IPS-18c (cell line): ENCODE results near the gene DTX1.
A peak's percentile ranks its signal among the peaks of the same experiment; 100 is the strongest.

Experiments used
- H3K4me3 ChIP-seq: 2 replicates; pipeline ENCODE4 v1.7.0; 2013; ENCODE audit warnings: low read depth, mild to moderate bottlenecking, low read length, moderate library complexity; ENCODE audit not compliant: insufficient read depth
- H3K9me3 ChIP-seq: one replicate; pipeline ENCODE4 v1.6.1; 2013; ENCODE audit warnings: mild to moderate bottlenecking, low read length, moderate library complexity; ENCODE audit not compliant: control insufficient read depth, insufficient read depth

DTX1 gene

DNA sequence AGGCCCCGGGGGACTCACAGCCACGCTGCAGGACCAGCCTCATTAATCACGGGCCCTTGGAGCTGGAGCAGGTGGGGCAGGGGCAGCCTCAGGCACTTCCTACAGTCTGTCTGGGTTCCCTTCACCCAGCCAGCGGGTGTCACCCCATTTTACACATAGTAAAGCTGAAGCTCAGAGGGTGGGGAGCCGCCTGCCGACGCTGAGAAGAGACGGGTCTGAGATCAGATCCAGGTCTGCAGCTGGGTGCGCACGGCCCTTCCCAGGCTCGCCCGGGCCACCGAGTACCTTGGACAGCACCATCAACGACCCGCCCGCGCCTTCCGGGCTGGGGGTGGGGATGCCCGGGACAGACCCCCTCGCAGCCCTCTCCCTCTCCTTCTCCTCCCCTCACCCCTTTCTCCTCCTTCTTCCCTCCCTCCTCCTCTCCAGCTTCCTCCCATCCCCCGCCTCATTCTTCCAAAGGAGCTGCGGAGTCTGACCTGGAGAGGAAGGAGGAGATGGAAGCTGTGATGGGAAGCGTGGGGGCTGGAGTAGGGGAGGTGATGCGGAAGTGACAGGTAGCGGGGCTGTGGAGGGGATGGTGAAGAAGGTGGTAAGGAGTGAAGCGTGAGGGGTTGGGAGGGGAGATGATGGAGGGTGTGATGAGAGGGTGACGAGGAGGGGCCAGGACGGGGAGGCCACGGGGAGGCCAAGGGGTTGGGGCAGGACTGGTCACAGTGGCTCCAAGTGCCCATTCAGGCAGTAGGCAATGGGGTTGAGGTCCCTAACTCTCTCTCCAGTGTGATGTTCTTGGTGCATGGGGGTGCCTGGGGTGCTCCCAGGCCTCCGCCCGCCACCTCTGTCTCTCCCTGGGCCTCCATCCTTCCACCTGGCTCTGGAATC is 8.8 kb downstream of the DTX1 start:
- H3K9me3 ChIP-seq: no peaks in the 10 kb centered on the region
- peak overlapping the region; percentile 35; the same call in 1 of the 2 replicates for H3K4me3 ChIP-seq

DNA sequence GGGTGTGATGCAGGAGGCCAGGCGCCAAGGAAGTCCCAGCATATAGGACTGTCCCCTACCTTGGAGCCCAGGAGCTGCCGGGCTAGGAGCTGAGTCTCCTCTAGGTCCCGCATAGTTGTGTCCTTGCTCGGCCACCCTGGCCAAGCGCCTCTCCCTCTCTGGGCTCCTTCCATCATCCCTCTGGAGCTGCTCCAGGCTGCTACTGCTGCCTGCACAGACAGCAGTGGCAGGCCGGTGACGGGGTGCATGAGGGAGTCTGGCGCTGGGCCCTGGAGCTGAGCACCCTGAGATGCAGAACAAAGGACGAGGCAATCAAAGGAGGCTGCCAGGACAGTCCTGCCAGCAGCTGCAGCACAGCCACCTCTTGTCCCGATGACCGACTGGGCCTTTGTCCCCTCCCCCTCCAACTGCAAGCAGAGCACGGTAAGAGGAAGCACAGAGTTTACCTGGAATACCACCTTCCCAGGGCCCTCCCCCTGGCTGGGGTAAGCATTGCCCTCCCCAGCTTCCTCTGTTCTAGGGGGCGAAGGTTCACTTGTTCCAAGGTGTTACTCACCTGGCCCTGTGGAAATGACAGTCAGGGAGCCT is 10.4 kb downstream of the DTX1 start:
- Histone ChIP-seq H3K9me3 (no peaks in the 10 kb centered on the region), H3K4me3 (no peak overlapping the region)

DNA sequence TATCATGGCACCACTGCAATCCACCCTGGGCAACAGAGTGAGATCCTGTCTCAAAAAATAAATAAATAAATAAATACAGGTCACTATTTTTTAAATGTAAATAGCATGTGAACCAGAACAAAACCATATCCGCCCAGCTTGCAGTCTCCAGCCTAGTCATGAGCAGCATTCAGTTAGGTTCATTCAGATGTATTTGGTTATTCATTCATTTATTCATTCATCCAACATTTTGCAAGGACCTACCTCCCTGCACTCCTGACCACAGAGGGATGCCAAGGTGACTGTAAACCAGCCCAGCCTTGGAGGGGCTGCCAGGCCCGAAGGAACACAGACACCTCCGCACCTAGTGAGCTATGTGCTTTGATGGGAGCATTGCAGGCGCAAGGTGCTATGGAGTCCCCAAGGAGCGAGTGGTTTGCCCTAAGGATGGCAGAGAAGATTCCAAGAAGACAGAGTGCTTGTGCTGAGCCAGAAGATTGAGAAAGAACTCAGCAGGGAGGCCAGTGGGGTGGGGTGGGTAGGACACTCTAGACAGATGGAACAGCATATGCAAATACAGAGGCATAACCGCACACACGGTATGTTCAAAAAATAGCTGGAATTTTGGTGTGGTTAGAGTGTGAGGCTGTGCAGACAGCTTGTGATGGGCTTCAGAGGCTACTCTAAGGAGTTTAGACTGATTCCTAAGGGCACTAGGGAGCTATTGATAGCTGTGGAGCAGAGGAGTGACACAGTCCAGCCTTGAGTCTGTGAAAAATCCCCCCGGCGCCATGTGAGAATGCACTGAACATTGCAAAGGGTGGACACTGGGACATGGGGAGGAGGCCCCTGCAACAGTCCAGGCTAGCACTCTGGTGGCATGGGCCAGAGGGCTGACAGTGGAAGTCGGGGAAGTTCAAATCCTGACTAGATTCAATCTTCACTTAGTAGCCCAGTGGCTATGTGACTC is 11.7 kb downstream of the DTX1 start:
- Histone ChIP-seq H3K9me3 (no peaks in the 10 kb centered on the region), H3K4me3 (no peak overlapping the region)

DNA sequence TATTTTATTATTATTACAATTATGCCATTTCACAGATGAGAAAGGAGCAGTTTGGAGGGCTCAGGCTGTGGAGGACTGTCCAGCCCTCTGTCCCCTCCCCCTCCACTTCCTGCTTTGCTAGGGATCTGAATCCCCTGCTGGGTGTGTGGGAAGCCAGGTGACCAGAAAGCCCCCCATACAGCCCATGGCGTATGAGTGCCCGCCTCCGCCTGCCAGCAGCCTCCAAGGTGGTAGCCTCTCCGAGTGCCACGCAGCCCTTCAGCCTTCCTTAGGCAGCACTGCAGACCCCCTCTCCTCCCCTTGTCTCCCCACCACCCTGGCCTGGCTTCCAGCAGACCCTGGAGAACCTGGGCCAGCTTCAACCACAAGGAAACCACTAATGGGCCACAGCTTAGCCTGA is 12.6 kb downstream of the DTX1 start:
- Histone ChIP-seq H3K9me3 (no peaks in the 10 kb centered on the region), H3K4me3 (no peak overlapping the region)

DNA sequence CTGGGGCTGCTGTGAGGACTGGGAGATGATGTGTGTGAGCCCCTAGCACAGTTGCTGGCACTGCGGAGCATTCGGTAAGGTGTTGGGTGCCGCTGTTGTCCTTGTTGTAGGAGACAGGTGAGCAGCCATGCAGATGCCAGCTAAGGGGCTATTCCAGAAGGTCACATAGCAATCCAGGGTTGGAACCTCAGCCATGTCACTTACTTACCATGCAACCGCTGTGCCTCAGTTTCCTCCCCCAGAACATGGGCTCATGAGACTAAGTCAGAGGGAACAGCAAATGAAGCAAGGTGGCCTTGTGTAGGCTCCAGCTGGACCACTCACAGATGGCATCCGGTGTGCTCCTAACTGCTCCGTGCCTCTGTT is 13.2 kb downstream of the DTX1 start:
- no peak overlapping the region for H3K4me3 ChIP-seq
- no peaks in the 10 kb centered on the region for H3K9me3 ChIP-seq

DNA sequence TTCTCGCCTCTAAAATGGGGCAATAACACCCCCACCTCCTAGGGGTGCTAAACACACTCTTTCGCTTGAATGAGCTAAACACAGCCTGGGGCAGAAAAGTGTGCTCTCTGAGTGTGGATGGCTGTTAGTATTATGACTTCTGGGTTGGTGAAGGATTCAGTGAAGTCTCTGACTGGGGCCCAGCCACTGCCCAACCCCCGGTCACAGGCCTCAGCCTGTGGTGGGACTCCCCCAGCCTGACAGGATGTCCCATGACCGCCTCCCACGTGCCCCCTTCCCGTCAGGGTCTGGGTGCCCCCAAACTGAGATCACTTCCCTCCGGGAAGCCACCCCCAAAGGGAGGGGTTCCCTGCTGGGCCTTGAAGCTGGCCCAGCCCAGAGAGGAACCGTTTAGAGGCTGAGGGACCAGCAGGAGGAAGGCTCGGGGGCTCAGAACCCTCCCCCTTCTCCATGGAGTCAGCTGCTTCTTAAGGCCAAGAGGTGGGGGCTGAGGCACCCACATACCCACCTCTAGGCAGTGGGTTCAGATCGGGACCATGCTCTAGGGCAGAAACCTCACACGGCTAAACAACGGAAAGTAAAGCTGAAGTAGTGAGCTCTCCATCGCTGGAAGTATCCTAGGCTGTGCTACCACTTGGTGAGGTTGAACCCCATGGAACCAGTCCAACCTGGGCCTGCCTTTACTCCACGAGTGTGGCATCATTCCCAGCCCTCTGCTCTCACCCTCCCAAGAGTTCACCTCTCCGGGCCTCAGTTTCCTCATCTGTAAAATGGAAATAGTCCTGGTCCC is 13.8 kb downstream of the DTX1 start:
- Histone ChIP-seq H3K4me3 (no peak overlapping the region), H3K9me3 (no peaks in the 10 kb centered on the region)

DNA sequence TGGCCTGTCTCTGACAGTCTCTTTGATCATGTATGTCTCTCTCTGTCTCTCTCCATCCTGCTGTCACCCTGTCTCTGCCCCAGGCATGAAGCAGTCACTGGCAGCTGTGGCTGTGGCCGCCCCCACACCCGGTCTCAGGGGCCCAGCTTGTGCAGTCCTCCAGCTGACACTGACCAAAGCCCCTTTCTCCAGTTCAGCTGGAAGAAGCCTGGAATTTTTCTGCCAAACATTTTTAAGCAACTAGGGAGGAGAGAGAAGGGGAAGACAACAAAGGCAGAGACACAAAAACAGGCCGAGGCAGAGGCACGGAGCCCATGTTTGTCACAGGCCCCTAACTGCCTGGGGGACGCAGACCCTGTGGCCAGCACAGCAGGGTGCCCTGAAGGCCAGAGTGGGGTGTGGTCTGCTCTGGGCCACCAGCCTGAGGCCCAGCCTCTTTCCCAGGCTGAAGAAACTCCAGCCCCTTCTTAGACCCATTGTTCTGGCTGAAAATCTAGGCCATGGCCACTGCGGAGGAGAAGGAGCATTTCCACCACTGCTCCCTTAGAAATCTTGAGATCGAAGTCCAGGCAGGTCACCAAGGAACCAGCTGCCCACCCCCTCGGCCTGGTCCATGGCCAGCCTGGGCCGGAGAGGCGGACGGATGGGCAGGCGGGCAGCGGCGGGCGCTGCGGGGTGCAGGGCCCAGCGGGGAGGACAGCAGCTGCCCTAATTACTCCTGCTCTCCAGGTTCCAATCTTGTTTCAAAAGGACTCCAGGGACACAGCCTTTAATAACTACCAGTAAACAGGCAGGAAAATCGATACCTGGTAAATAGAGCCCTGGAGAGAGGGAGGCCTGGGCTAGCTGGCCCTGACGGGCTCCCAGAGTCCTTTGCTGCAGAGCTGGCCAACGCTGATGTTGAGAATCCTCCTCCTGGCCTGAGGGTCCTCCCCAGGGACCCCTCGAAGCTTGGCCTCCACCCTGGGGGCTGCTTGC is 14.9 kb downstream of the DTX1 start:
- no peak overlapping the region for H3K4me3 ChIP-seq
- no peaks in the 10 kb centered on the region for H3K9me3 ChIP-seq

DNA sequence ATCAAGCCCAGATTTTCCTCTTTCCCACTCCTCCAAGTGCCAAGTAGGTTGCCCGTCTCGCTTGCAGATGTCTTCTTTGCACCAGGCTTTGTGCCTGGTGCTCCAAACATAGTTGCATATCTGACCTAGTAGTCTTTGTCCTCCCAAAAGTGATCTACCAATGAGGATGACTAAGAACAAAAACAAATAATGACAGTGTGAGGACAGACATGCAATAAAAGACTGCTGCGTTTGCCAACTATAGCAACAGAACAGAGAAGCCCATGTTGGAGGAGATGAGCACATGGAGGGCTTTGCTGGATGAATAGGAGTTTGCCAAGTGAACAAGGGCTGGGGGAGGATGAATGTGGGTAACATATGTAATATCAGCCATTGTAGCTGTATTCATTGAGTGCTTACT is 15.6 kb downstream of the DTX1 start:
- H3K4me3 ChIP-seq: no peak overlapping the region
- no peaks in the 10 kb centered on the region for H3K9me3 ChIP-seq

DNA sequence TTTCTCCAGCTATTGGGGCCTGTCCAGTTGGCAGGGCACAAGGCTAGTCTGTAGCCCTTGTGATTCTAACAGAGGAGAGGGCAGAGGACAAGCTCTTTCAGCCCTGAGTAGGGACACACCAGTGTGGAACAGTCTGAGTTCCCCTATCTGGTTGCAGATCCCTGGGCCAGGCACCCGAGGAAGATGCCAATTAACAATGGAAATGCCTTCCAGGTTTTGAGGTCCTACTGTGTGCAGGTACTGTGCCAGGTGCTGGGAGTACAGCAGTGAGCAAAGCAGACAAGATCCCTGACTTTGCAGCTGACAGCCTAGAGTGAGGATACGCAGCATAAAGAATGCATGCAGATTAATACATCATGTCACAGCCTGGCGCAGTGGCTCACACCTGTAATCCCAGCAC is 17.1 kb downstream of the DTX1 start:
- Histone ChIP-seq H3K4me3 (no peak overlapping the region), H3K9me3 (no peaks in the 10 kb centered on the region)

DNA sequence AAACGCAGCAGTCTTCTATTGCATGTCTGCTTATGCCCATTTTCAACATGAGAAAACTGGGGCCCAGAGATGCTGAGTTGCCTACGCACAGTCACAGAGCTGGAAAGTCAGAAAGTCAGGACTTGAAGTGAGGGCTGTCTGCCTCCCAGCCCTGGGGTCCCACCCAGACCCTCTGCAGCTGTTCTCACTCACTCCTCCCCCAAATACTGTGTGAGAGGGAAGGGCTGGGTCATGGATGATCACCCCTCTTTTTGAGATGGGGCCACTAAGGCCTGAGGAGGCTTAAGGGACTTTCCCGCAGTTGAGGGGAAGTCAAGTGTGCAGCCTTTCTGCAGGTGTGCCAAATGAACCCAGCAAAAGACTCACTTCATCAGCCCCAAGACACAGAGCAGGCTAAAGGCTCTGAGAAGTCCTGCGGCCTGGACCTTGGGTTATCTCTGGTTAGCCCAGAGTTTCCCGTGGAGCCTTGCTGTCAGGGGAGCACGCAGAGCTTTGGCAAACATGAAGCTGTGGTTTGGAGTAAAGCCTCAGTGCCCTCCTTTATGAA is 18.7 kb downstream of the DTX1 start:
- no peaks in the 10 kb centered on the region for H3K9me3 ChIP-seq
- H3K4me3 ChIP-seq: no peak overlapping the region

DNA sequence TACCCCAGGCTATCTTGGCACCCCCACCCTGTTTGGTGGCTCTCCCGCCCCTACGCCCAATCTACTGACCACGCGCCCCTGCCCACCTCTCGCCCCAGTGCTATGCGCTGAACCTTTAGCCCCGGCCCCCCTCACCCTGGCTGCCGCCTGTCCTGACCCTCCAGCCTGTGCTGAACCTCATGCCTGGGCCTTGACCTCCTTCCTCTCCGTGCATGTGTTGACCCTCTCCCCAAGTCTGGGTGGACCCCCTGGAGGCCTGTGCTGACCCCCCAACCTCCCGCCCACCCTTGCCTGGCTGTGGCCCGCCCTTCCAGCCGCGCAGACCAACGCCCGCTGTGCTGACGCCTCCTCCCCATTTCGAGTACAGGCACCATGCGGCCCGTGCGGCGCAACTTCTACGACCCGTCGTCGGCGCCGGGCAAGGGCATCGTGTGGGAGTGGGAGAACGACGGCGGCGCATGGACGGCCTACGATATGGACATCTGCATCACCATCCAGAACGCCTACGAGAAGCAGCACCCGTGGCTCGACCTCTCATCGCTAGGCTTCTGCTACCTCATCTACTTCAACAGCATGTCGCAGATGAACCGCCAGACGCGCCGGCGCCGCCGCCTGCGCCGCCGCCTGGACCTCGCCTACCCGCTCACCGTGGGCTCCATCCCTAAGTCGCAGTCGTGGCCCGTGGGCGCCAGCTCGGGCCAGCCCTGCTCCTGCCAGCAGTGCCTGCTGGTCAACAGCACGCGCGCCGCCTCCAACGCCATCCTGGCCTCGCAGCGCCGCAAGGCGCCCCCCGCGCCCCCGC is 20.7 kb downstream of the DTX1 start:
- peaks cover 4% of the 10 kb centered on the region for H3K9me3 ChIP-seq
- peak overlapping the region; percentile 47 for H3K4me3 ChIP-seq

DNA sequence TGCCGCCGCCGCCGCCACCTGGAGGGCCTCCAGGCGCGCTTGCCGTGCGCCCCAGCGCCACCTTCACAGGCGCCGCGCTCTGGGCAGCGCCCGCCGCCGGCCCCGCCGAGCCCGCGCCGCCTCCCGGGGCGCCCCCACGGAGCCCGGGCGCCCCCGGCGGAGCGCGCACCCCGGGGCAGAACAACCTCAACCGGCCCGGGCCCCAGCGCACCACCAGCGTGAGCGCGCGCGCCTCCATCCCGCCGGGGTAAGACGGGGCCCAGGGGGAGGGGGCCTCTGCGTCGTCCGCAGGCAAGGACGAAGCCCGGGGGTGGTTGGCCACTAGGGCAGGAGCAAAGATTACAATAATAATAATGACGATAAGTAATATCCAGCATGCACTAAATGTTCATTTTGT is 21.3 kb downstream of the DTX1 start:
- H3K9me3 ChIP-seq: peaks cover 4% of the 10 kb centered on the region
- H3K4me3 ChIP-seq: peak overlapping the region; percentile 47

DNA sequence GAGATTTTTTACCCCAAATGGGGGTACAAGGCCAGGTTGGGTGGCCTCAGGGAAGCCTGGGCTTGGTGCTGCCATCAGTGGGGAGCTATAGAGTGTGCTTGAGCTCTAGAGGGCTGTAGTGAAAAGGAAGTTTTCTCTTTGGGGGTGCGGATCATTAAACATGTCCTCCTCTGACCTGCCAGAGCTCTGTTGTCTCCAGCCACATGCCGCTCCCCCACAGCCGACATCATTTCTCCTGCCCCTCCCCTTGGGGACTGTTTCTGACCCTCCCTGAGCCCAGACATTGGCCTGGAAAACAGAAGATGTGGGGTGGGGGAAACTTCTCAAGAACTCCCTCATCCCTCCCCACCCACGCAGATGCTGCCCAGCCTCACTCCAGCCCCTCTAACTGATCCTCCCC is 25.3 kb downstream of the DTX1 start:
- Histone ChIP-seq H3K9me3 (peaks cover 4% of the 10 kb centered on the region), H3K4me3 (no peak overlapping the region)

DNA sequence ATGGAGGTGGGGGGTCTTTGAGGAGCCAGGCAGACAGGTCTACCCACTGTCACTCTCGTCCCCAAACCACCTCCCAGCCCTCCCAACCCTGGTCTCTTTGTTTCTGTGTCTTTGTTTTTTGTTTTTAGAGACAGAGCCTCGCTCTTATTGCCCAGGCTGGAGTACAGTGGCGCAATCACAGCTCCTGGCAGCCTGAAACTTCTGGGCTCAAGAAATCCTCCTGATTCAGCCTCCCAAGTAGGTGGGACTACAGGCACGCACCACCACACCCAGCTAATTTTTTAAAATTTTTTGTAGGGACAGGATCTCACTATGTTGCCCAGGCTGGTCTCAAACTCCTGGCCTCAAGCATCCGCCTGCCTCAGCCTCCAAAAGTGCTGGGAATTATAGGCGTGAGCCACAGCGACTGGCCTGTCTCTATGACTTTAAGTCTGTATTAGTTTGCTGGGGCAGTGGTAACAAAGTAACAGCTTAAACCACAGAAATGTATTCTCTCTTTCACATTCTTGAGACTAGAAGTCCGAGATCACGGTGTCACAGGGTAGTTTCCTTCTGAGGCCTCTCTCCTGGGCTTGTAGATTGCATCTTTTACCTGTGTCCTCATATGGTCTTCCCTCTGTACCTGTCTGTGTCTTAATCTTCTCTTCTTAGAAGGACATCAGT is 26.1 kb downstream of the DTX1 start:
- Histone ChIP-seq H3K9me3 (peaks cover 4% of the 10 kb centered on the region), H3K4me3 (no peak overlapping the region)
